Erythroblast (primary cell): ENCODE measurements around the gene CA10.

ENCODE experiments used
- GATA1 ChIP-seq: IDR thresholded peaks from 2 replicates; pipeline ENCODE4 v1.6.1; 2011; ENCODE audit warnings: low read depth, mild to moderate bottlenecking, control low read depth, low read length, moderate library complexity
- POLR2A ChIP-seq: IDR thresholded peaks from 2 replicates; pipeline ENCODE4 v1.6.1; 2011; ENCODE audit warnings: mild to moderate bottlenecking, low read length

DNA sequence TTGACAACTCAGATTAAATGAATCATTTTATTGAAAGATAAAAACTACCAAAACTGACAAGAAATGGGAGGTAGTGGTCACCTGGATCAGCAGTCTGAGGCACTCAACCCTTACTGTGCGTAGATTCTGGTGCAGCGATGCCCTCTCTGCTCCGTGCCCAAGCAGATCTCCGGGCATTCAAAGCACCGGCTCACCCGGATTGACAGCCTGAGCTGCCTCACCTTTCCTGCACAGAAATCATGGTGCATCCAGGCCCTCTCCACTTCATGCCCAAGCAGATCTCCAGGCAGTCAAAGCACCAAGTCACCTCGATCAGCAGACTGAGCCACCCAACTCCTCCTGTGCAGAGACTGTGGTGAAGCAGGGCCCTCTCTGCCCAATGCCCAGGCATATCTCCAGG is 196.8 kb downstream of the CA10 start:
- TF ChIP-seq POLR2A: no peak
- no peak for TF ChIP-seq GATA1
